Neuronal stem cell (in vitro differentiated cells): ENCODE measurements around the gene CA7.
"Not testable (repeated sequence)": the region's sequence is repeated elsewhere in the genome, so short reads cannot be mapped to it uniquely, and the experiment has no call there.

Experiments
- DNase-seq: peaks from one replicate; pipeline ENCODE4 v3.0.0-alpha.2; 2013; ENCODE audit warnings: low spot score
- H2AFZ ChIP-seq: one replicate; pipeline ENCODE4 v1.6.1; 2013; ENCODE audit warnings: mild to moderate bottlenecking, low read length, inconsistent platforms
- H2AK5ac ChIP-seq: 2 replicates; pipeline ENCODE4 v1.6.1; 2013; ENCODE audit warnings: low read depth, mild to moderate bottlenecking, inconsistent platforms, low read length, moderate library complexity, mixed read lengths
- H2BK120ac ChIP-seq: 2 replicates; pipeline ENCODE4 v1.6.1; 2013; ENCODE audit warnings: low read depth, mild to moderate bottlenecking, inconsistent platforms, low read length, moderate library complexity, mixed read lengths
- H2BK12ac ChIP-seq: one replicate; pipeline ENCODE4 v1.6.1; 2013; ENCODE audit warnings: low read length, inconsistent platforms
- H2BK15ac ChIP-seq: 2 replicates; pipeline ENCODE4 v1.6.1; 2013; ENCODE audit warnings: mild to moderate bottlenecking, low read length, inconsistent platforms, mixed read lengths
- H2BK5ac ChIP-seq: one replicate; pipeline ENCODE4 v1.6.1; 2013; ENCODE audit warnings: inconsistent platforms, mild to moderate bottlenecking, low read length, moderate library complexity
- H3K14ac ChIP-seq: one replicate; pipeline ENCODE4 v1.6.1; 2013; ENCODE audit warnings: low read length, inconsistent platforms
- H3K18ac ChIP-seq: 2 replicates; pipeline ENCODE4 v1.6.1; 2013; ENCODE audit warnings: low read length, inconsistent platforms
- H3K23ac ChIP-seq: 2 replicates; pipeline ENCODE4 v1.6.1; 2013; ENCODE audit warnings: low read depth, mild to moderate bottlenecking, mixed read lengths, low read length, inconsistent platforms; ENCODE audit not compliant: poor library complexity
- H3K27ac ChIP-seq: replicated peaks from 3 replicates; pipeline ENCODE4 v1.5.1; 2013; ENCODE audit warnings: low read length, inconsistent platforms
- H3K27me3 ChIP-seq, 3 experiments: 2 replicates each; pipeline ENCODE4 v1.6.1; 2013; ENCODE audit warnings: low read length in 3 of 3, mild to moderate bottlenecking in 2 of 3, inconsistent platforms in 1 of 3, low read depth in 1 of 3, mixed read lengths in 1 of 3, moderate library complexity in 1 of 3; ENCODE audit not compliant: control insufficient read depth in 3 of 3, insufficient read depth in 3 of 3
- H3K36me3 ChIP-seq, 2 donors: replicated peaks in 1 of 2; 2 replicates each; pipeline ENCODE4 v1.6.1; 2013; ENCODE audit warnings: low read length in 2 of 2; ENCODE audit not compliant: control insufficient read depth in 2 of 2, insufficient read depth in 2 of 2
- H3K4ac ChIP-seq: 2 replicates; pipeline ENCODE4 v1.6.1; 2013; ENCODE audit warnings: inconsistent platforms, mild to moderate bottlenecking, low read length, moderate library complexity
- H3K4me1 ChIP-seq, 2 donors: 1 replicate in 1 of 2; 2 replicates in 1 of 2; pipeline ENCODE4 v1.6.1; 2013; ENCODE audit warnings: low read length in 2 of 2, low read depth in 1 of 2; ENCODE audit not compliant: control insufficient read depth in 2 of 2, insufficient read depth in 1 of 2
- H3K4me2 ChIP-seq: one replicate; pipeline ENCODE4 v1.6.1; 2013; ENCODE audit warnings: mild to moderate bottlenecking, low read length, inconsistent platforms; ENCODE audit not compliant: insufficient read depth, poor library complexity, severe bottlenecking
- H3K4me3 ChIP-seq, 2 donors: 2 replicates each; pipeline ENCODE4 v1.5.1; 2013; ENCODE audit warnings: low read length in 2 of 2, mild to moderate bottlenecking in 2 of 2, inconsistent platforms in 1 of 2, moderate library complexity in 1 of 2
- H3K79me1 ChIP-seq: one replicate; pipeline ENCODE4 v1.6.1; 2013; ENCODE audit warnings: low read depth, mild to moderate bottlenecking, inconsistent platforms, low read length, moderate library complexity
- H3K9ac ChIP-seq: one replicate; pipeline ENCODE4 v1.6.1; 2013; ENCODE audit warnings: mild to moderate bottlenecking, low read depth, low read length, inconsistent platforms; ENCODE audit not compliant: poor library complexity
- H3K9me3 ChIP-seq, 2 donors: replicated peaks in 1 of 2; 2 replicates each; pipeline versions ENCODE3 to v1.6.1; 2013; ENCODE audit warnings: low read length in 2 of 2, mild to moderate bottlenecking in 2 of 2, inconsistent platforms in 1 of 2, low read depth in 1 of 2, mixed read lengths in 1 of 2, moderate library complexity in 1 of 2; ENCODE audit not compliant: control insufficient read depth in 2 of 2, insufficient read depth in 1 of 2
- H4K8ac ChIP-seq: one replicate; pipeline ENCODE4 v1.6.1; 2013; ENCODE audit warnings: low read depth, mild to moderate bottlenecking, inconsistent platforms, low read length, moderate library complexity
- H4K91ac ChIP-seq: one replicate; pipeline ENCODE4 v1.6.1; 2013; ENCODE audit warnings: low read length, low read depth, mild to moderate bottlenecking, inconsistent platforms; ENCODE audit not compliant: poor library complexity
- WGBS, 2 donors: extraction: QIAGEN DNeasy Blood & Tissue Kit; methylation state at CpG; one replicate each; pipeline ENCODE4 v1.1.7; 2013; ENCODE audit warnings: missing lambda C conversion rate in 2 of 2, mixed read lengths in 1 of 2; ENCODE audit not compliant: insufficient read length in 2 of 2, insufficient replicate concordance in 1 of 2; ENCODE audit errors: extremely low coverage in 2 of 2; 5-methylcytosine and 5-hydroxymethylcytosine counted together

The CA7 gene

GRCh38 chr16:66863707-66864106 is 19.5 kb downstream of the CA7 start:
- Histone ChIP-seq H3K18ac (no peak overlapping the region), H2BK15ac (no peak overlapping the region), H3K23ac (no peak overlapping the region), H2BK120ac (no peak overlapping the region), H2BK12ac (no peak overlapping the region), H2AK5ac (no peak overlapping the region), H2AFZ (no peak overlapping the region), H3K9me3 (no peaks in the 10 kb centered on the region), H3K4ac (no peak overlapping the region), H3K36me3 (no peaks in the 10 kb centered on the region), H3K9ac (no peak overlapping the region), H4K8ac (no peak overlapping the region), H2BK5ac (no peak overlapping the region), H3K14ac (no peak overlapping the region), H3K79me1 (no peaks in the 10 kb centered on the region), H4K91ac (no peak overlapping the region), H3K4me1 (peaks cover 0 to 2% of the 10 kb centered on the region in 2 donors), H3K4me3 (no peak overlapping the region), H3K27me3 (peaks cover 0 to 12% (median 0%) of the 10 kb centered on the region in 3 experiments), H3K27ac (no peak overlapping the region), H3K4me2 (no peak overlapping the region)
- DNase-seq, result no peak

- Histone ChIP-seq H2BK15ac (no peak overlapping the region), H3K4ac (no peak overlapping the region), H2BK120ac (no peak overlapping the region), H3K27ac (no peak overlapping the region), H2BK5ac (no peak overlapping the region), H4K8ac (no peak overlapping the region), H2AFZ (no peak overlapping the region), H3K14ac (no peak overlapping the region), H3K79me1 (no peaks in the 10 kb centered on the region), H3K27me3 (peaks cover 0 to 10% (median 6%) of the 10 kb centered on the region in 3 experiments), H3K4me3 (no peak overlapping the region), H3K4me1 (peaks cover 3 to 8% of the 10 kb centered on the region in 2 donors), H2BK12ac (no peak overlapping the region), H3K9me3 (no peaks in the 10 kb centered on the region), H3K4me2 (no peak overlapping the region), H3K23ac (no peak overlapping the region), H3K18ac (no peak overlapping the region), H2AK5ac (no peak overlapping the region), H3K9ac (no peak overlapping the region), H4K91ac (no peak overlapping the region), H3K36me3 (no peaks in the 10 kb centered on the region)
- WGBS, 2 donors, result no CpG with 5 or more reads among the region's 1 CpG
- DNase-seq, result no peak
These were observed 25.2 kb downstream of the CA7 start for GRCh38 chr16:66869424-66869823.

GRCh38 chr16:66871363-66871762 is 27.1 kb downstream of the CA7 start:
- H2BK5ac ChIP-seq, H3K4me1 ChIP-seq, DNase-seq, H3K4me3 ChIP-seq, H3K14ac ChIP-seq, H2AK5ac ChIP-seq, H4K91ac ChIP-seq, H3K9me3 ChIP-seq, H3K27ac ChIP-seq, H3K4ac ChIP-seq, H2AFZ ChIP-seq, H2BK12ac ChIP-seq, H2BK120ac ChIP-seq, H3K4me2 ChIP-seq, H4K8ac ChIP-seq, H3K9ac ChIP-seq, H3K27me3 ChIP-seq, H3K36me3 ChIP-seq, H3K18ac ChIP-seq, H3K23ac ChIP-seq, H2BK15ac ChIP-seq, H3K79me1 ChIP-seq: not testable (repeated sequence)
- no CpG with 5 or more reads among the region's 2 CpGs for WGBS, 2 donors

GRCh38 chr16:66871840-66872239 is 27.6 kb downstream of the CA7 start:
- Histone ChIP-seq H3K18ac (no peak overlapping the region), H3K4me1 (peaks cover 3 to 10% of the 10 kb centered on the region in 2 donors), H3K9me3 (no peaks in the 10 kb centered on the region), H3K14ac (no peak overlapping the region), H3K36me3 (no peaks in the 10 kb centered on the region), H2BK5ac (no peak overlapping the region), H2BK15ac (no peak overlapping the region), H3K27me3 (peaks cover 0 to 10% (median 6%) of the 10 kb centered on the region in 3 experiments), H3K27ac (no peak overlapping the region), H3K9ac (no peak overlapping the region), H4K8ac (no peak overlapping the region), H3K23ac (no peak overlapping the region), H3K4me3 (no peak overlapping the region), H2BK120ac (no peak overlapping the region), H3K4me2 (no peak overlapping the region), H3K79me1 (no peaks in the 10 kb centered on the region), H4K91ac (no peak overlapping the region), H3K4ac (no peak overlapping the region), H2AFZ (no peak overlapping the region), H2BK12ac (no peak overlapping the region), H2AK5ac (no peak overlapping the region)
- DNase-seq, result no peak
- WGBS, 2 donors, result no CpG with 5 or more reads among the region's 3 CpGs
